HEK293T (cell line): Measurements from ENCODE around the gene CCT8L2.

Source experiments
- BHLHE40 ChIP-seq: fragments of 450-650 bp; IDR thresholded peaks from 2 replicates; pipeline ENCODE4 v1.6.1; 2016; ENCODE audit warnings: mild to moderate bottlenecking, moderate library complexity, borderline replicate concordance
- ELF4 ChIP-seq: fragments of 450-650 bp; IDR thresholded peaks from 2 replicates; pipeline ENCODE4 v1.6.1; 2017; ENCODE audit warnings: antibody characterized with exemption
- FOXA1 ChIP-seq: fragments of 450-650 bp; IDR thresholded peaks from 2 replicates; pipeline ENCODE4 v1.6.1; 2016; ENCODE audit warnings: mild to moderate bottlenecking
- FOXK2 ChIP-seq: fragments of 450-650 bp; IDR thresholded peaks from 2 replicates; pipeline ENCODE4 v1.6.1; 2016; ENCODE audit warnings: mild to moderate bottlenecking
- FOXM1 ChIP-seq: fragments of 450-650 bp; IDR thresholded peaks from 2 replicates; pipeline ENCODE4 v1.6.1; 2017; ENCODE audit warnings: mild to moderate bottlenecking, borderline replicate concordance
- LEF1 ChIP-seq: fragments of 450-650 bp; IDR thresholded peaks from 2 replicates; pipeline ENCODE4 v1.6.1; 2017; ENCODE audit warnings: mild to moderate bottlenecking, borderline replicate concordance
- NFRKB ChIP-seq: fragments of 450-650 bp; IDR thresholded peaks from 2 replicates; pipeline ENCODE4 v1.6.1; 2016; ENCODE audit warnings: mild to moderate bottlenecking, moderate library complexity
- PKNOX1 ChIP-seq: fragments of 450-650 bp; IDR thresholded peaks from 2 replicates; pipeline ENCODE4 v1.6.1; 2016
- SP1 ChIP-seq: fragments of 450-650 bp; IDR thresholded peaks from 2 replicates; pipeline ENCODE4 v1.6.1; 2017
- SUZ12 ChIP-seq: fragments of 450-650 bp; IDR thresholded peaks from 2 replicates; pipeline ENCODE4 v1.6.1; 2016; ENCODE audit warnings: mild to moderate bottlenecking

- TF ChIP-seq SUZ12 (no peak), SP1 (no peak), NFRKB (no peak), FOXA1 (no peak), FOXK2 (no peak), LEF1 (no peak), BHLHE40 (no peak), ELF4 (no peak), FOXM1 (no peak), PKNOX1 (no peak)
Measured at GRCh38 chr22:16594026-16594425, 1.4 kb upstream of the CCT8L2 start.
